Measurements from ENCODE around the gene KCNN3.

The KCNN3 gene

GRCh38 chr1:154860156-154860870 lies 9.8 kb downstream of the KCNN3 start:
- TF ChIP-seq TAF1 (IDR thresholded peaks at IDR 0.05; ENCODE audit: borderline replicate concordance, insufficient read depth, low read length) (no peak), FOXP2 (optimal IDR thresholded peaks at IDR 0.05; ENCODE audit: borderline replicate concordance, extremely low read depth, extremely low read length, insufficient read depth) (no peak), SIN3A (IDR thresholded peaks at IDR 0.05; ENCODE audit: borderline replicate concordance, insufficient read depth, low read length) (no peak), POLR2AphosphoS5 (IDR thresholded peaks at IDR 0.05; ENCODE audit: low read depth, low read length) (no peak), REST (IDR thresholded peaks at IDR 0.05; ENCODE audit: insufficient read depth in 1 of 2, low read depth in 2 of 2, low read length in 2 of 2) (no peak)

- TF ChIP-seq REST (IDR thresholded peaks at IDR 0.05; ENCODE audit: insufficient read depth in 1 of 2, low read depth in 2 of 2, low read length in 2 of 2) (no peak), TAF1 (IDR thresholded peaks at IDR 0.05; ENCODE audit: borderline replicate concordance, insufficient read depth, low read length) (no peak)
Measured at GRCh38 chr1:154859786-154860155, 10.3 kb downstream of the KCNN3 start.

- TF ChIP-seq POLR2AphosphoS5 (IDR thresholded peaks at IDR 0.05; ENCODE audit: low read depth, low read length) (no peak), FOXP2 (optimal IDR thresholded peaks at IDR 0.05; ENCODE audit: borderline replicate concordance, extremely low read depth, extremely low read length, insufficient read depth) (no peak), REST (IDR thresholded peaks at IDR 0.05; ENCODE audit: insufficient read depth in 1 of 2, low read depth in 2 of 2, low read length in 2 of 2) (no peak), TAF1 (IDR thresholded peaks at IDR 0.05; ENCODE audit: borderline replicate concordance, insufficient read depth, low read length) (no peak)
Measured at GRCh38 chr1:154859151-154859785, 10.8 kb downstream of the KCNN3 start.

GRCh38 chr1:154857441-154858215 lies 12.5 kb downstream of the KCNN3 start:
- no peak for TF ChIP-seq REST (IDR thresholded peaks at IDR 0.05; ENCODE audit: insufficient read depth in 1 of 2, low read depth in 2 of 2, low read length in 2 of 2)
- TF ChIP-seq POLR2AphosphoS5 (IDR thresholded peaks at IDR 0.05; ENCODE audit: low read depth, low read length): no peak
- no peak for TF ChIP-seq FOXP2 (optimal IDR thresholded peaks at IDR 0.05; ENCODE audit: borderline replicate concordance, extremely low read depth, extremely low read length, insufficient read depth)
- TF ChIP-seq SIN3A (IDR thresholded peaks at IDR 0.05; ENCODE audit: borderline replicate concordance, insufficient read depth, low read length): no peak
- TF ChIP-seq TAF1 (IDR thresholded peaks at IDR 0.05; ENCODE audit: borderline replicate concordance, insufficient read depth, low read length): no peak

Data from PFSK-1 (cell line).